Measurements from ENCODE around the gene SHD. TPM values are rescaled to one million over a fixed set of nuclear protein-coding genes. Genes with fewer than 3 reads are reported as not detected.

SHD gene
- total and polyA plus RNA-seq, 2 of the 4 experiments (the other 2 are of a cell fraction) = not detected

GRCh38 chr19:4292515-4292914 is 13.4 kb downstream of the SHD start:
- DNase-seq (no peak), ATAC-seq (ENCODE audit: low read depth) (no peak)
- H2BK20ac ChIP-seq (ENCODE audit: low read depth, low read length) = no peak overlapping the region
- no peak overlapping the region for H3K14ac ChIP-seq (replicated peaks; ENCODE audit: low read depth, low read length)
- no peaks in the 10 kb centered on the region for H4K20me1 ChIP-seq (ENCODE audit: insufficient read depth, low read length)
- no peak overlapping the region for H3K4ac ChIP-seq (ENCODE audit: low read depth, low read length)
- no peak overlapping the region for H3K9ac ChIP-seq (ENCODE audit: low read depth, low read length)
- no peaks in the 10 kb centered on the region for H3K9me3 ChIP-seq (ENCODE audit: control insufficient read depth, insufficient read depth, low read length)
- H3K4me1 ChIP-seq (ENCODE audit: control insufficient read depth, insufficient read depth, low read length) = peaks cover 3% of the 10 kb centered on the region; the same call in 1 of the 2 replicates
- no peaks in the 10 kb centered on the region for H3K79me1 ChIP-seq (ENCODE audit: low read depth in 1 of 2, low read length in 2 of 2)
- no peak overlapping the region for H3K27ac ChIP-seq (ENCODE audit: insufficient read depth, low read length)
- H4K5ac ChIP-seq (ENCODE audit: low read depth, low read length) = no peak overlapping the region
- intact Hi-C loops (cut with micrococcal nuclease) (no loop called here), in situ Hi-C loops (cut with MboI; ENCODE audit: low sequenced_read_pairs) (no loop called here), dilution Hi-C loops (cut with HindIII; ENCODE audit: low sequenced_read_pairs, unreplicated experiment) (no loop called here)
- no peak overlapping the region for H2AK5ac ChIP-seq (ENCODE audit: low read depth, low read length)
- no peaks in the 10 kb centered on the region for H3K9me1 ChIP-seq (ENCODE audit: insufficient read depth, low read length)
- no peak overlapping the region for H4K8ac ChIP-seq (ENCODE audit: low read depth in 2 of 2, low read length in 2 of 2)
- no peak overlapping the region for H3K18ac ChIP-seq (ENCODE audit: low read depth, low read length)
- H3K36me3 ChIP-seq (ENCODE audit: control insufficient read depth, insufficient read depth, low read length) = no peaks in the 10 kb centered on the region
- no TSS peak for BruUV-seq (replicated peaks)
- no peak overlapping the region for H2BK120ac ChIP-seq (ENCODE audit: low read depth, low read length)
- H2BK15ac ChIP-seq (ENCODE audit: low read depth, low read length) = no peak overlapping the region
- H3K4me2 ChIP-seq (ENCODE audit: low read depth, low read length) = no peak overlapping the region
- no peak overlapping the region for H3K56ac ChIP-seq (ENCODE audit: extremely low read depth, insufficient read depth, low read length)
- no peak overlapping the region for H3K23ac ChIP-seq (ENCODE audit: low read depth, low read length)
- TF ChIP-seq CEBPB (IDR thresholded peaks at IDR 0.05; ENCODE audit: low read depth, low read length) (no peak), MAFK (IDR thresholded peaks at IDR 0.05; ENCODE audit: low read depth, low read length) (no peak), MXI1 (IDR thresholded peaks at IDR 0.05; ENCODE audit: borderline replicate concordance, low read depth, low read length) (no peak), MAZ (IDR thresholded peaks at IDR 0.05; ENCODE audit: borderline replicate concordance, low read depth, low read length) (no peak)
- H4K91ac ChIP-seq (ENCODE audit: insufficient read depth, low read depth, low read length) = no peak overlapping the region
- H2AFZ ChIP-seq (replicated peaks; ENCODE audit: low read length, poor library complexity) = no peak overlapping the region
- POLR2A ChIA-PET (ENCODE audit: unreplicated experiment) = no interaction called here
- no peak overlapping the region for H2AK9ac ChIP-seq (replicated peaks; ENCODE audit: low read depth, low read length, poor library complexity)
- WGBS, 2 experiments (ENCODE audit: extremely low coverage in 2 of 2, insufficient read length in 1 of 2) = no CpG with 5 or more reads among the region's 15 CpGs
- CTCF ChIA-PET = no interaction called here
- H2BK5ac ChIP-seq (ENCODE audit: low read depth, low read length, poor library complexity, severe bottlenecking) = no peak overlapping the region
- peaks cover 16% of the 10 kb centered on the region for H3K27me3 ChIP-seq (ENCODE audit: control insufficient read depth, insufficient read depth, low read length)
- no peak overlapping the region for H3K4me3 ChIP-seq (ENCODE audit: insufficient read depth, low read depth, low read length)
